ENCODE results near the gene CTIF. TPM values are rescaled to one million over a fixed set of nuclear protein-coding genes. Genes with fewer than 3 reads are reported as not detected.

The CTIF gene
- total and polyA plus RNA-seq, 4 donors: 12.2 to 45.7 (median 32.6) TPM

DNA sequence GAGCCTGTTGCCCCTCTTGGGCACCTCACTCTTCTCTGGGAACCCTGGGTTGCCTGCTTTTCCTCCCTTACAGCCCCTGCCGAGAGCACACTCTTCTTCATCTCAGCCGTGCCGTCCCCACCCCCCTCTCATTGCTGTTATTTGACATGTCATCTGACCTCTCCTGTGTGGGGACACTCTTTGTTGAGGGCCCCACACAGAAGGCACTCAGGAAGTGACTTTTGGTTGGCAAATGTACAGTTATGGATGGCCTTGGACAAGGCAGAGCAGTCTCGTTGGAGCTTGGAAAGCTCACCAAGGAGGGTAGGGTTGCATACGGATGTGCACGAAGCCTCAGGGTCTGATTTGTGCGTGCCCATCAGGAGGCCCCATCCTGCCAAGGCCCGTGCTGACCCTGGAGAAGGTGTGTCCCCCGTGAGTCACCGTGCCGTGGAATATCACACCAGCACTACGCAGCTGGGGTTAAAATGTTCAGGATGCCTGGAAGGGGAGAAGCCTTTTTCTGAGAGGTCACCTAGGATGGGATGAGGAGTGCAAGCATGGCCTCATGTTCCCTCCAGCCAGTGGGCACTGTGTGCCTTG, 93.9 kb downstream of the CTIF start:
- Histone ChIP-seq H3K4me1 (ENCODE audit: control insufficient read depth in 5 of 5, insufficient read depth in 5 of 5, low read length in 5 of 5) (peaks cover 0 to 4% (median 0%) of the 10 kb centered on the region in 5 donors), H3K36me3 (ENCODE audit: control insufficient read depth in 4 of 4, insufficient read depth in 4 of 4, low read length in 4 of 4) (peaks cover 0 to 12% (median 6%) of the 10 kb centered on the region in 4 donors), H3K27ac (ENCODE audit: low read depth in 1 of 2, low read length in 1 of 2) (no peak overlapping the region), H3K9ac (ENCODE audit: insufficient read depth in 1 of 2, low read length in 2 of 2) (no peak overlapping the region), H3K9me3 (ENCODE audit: control insufficient read depth in 4 of 4, insufficient read depth in 3 of 4, low read length in 3 of 4) (peaks cover 0 to 3% (median 0%) of the 10 kb centered on the region in 4 donors), H3K27me3 (ENCODE audit: control insufficient read depth in 3 of 3, insufficient read depth in 3 of 3, low read length in 2 of 3) (no peaks in the 10 kb centered on the region), H3K4me3 (no peak overlapping the region)
- 89 to 95% methylated on average over 9 to 12 of the region's 12 CpGs for WGBS, 2 donors
- no peak for ATAC-seq (ENCODE audit: insufficient read depth, low FRiP score)
- DNase-seq: no peak
- TF ChIP-seq, protein P1, sequence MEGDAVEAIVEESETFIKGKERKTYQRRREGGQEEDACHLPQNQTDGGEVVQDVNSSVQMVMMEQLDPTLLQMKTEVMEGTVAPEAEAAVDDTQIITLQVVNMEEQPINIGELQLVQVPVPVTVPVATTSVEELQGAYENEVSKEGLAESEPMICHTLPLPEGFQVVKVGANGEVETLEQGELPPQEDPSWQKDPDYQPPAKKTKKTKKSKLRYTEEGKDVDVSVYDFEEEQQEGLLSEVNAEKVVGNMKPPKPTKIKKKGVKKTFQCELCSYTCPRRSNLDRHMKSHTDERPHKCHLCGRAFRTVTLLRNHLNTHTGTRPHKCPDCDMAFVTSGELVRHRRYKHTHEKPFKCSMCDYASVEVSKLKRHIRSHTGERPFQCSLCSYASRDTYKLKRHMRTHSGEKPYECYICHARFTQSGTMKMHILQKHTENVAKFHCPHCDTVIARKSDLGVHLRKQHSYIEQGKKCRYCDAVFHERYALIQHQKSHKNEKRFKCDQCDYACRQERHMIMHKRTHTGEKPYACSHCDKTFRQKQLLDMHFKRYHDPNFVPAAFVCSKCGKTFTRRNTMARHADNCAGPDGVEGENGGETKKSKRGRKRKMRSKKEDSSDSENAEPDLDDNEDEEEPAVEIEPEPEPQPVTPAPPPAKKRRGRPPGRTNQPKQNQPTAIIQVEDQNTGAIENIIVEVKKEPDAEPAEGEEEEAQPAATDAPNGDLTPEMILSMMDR (IDR thresholded peaks at IDR 0.05; ENCODE audit: control extremely low read depth, extremely low read depth): no peak

DNA sequence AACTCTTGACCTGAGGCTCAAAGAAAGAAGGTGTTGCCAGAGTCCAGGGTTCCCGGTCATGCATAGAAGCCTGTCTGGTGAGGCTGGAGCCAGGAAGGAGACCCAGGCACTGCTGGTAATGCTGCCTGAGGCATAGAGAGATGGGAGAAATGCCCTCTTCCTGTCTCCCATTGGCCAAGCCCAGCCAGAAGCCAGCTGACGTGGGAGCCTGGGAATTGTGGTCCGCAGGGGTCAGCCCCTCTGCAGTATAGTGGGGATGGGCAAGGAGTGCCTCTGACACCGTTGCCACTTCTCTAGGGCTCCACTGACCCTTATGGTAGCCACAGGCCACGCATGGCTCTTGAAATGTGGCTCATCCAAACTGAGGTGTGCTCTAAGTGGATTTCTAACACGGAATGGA, 95.7 kb downstream of the CTIF start:
- H3K27ac ChIP-seq (ENCODE audit: low read depth in 1 of 2, low read length in 1 of 2): no peak overlapping the region
- TF ChIP-seq, protein P1 (IDR thresholded peaks at IDR 0.05; ENCODE audit: control extremely low read depth, extremely low read depth): no peak
- H3K4me3 ChIP-seq: no peak overlapping the region
- no peaks in the 10 kb centered on the region for H3K9me3 ChIP-seq (ENCODE audit: control insufficient read depth in 4 of 4, insufficient read depth in 3 of 4, low read length in 3 of 4)
- H3K9ac ChIP-seq (ENCODE audit: insufficient read depth in 1 of 2, low read length in 2 of 2): no peak overlapping the region
- DNase-seq: no peak
- ATAC-seq (ENCODE audit: insufficient read depth, low FRiP score): no peak
- 93 to 98% methylated on average over 6 of the region's 6 CpGs for WGBS, 2 donors
- H3K36me3 ChIP-seq (ENCODE audit: control insufficient read depth in 4 of 4, insufficient read depth in 4 of 4, low read length in 4 of 4): peaks cover 0 to 11% (median 3%) of the 10 kb centered on the region in 4 donors
- peaks cover 0 to 4% (median 0%) of the 10 kb centered on the region in 5 donors for H3K4me1 ChIP-seq (ENCODE audit: control insufficient read depth in 5 of 5, insufficient read depth in 5 of 5, low read length in 5 of 5)
- H3K27me3 ChIP-seq (ENCODE audit: control insufficient read depth in 3 of 3, insufficient read depth in 3 of 3, low read length in 2 of 3): no peaks in the 10 kb centered on the region

DNA sequence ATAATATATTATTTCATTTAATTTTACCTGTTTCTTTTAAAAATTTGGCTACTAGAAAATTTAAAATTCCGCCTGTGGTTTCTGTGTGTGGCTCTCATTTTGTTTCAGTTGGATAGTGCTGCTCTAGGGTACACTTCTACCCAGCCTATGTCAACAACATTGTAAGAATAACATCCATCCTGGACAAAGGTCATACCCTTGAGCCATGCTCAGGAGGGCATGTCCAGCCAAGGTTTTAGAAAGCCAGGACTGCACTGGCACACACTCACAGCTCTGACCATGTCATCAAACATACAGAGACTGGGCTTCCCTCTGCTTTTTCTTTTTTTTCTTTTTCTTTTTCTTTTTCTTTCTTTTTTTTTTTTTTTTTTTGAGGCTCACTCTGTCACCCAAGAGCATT, 96.1 kb downstream of the CTIF start:
- ATAC-seq (ENCODE audit: insufficient read depth, low FRiP score) (no peak), DNase-seq (no peak)
- H3K4me3 ChIP-seq: no peak overlapping the region
- H3K4me1 ChIP-seq (ENCODE audit: control insufficient read depth in 5 of 5, insufficient read depth in 5 of 5, low read length in 5 of 5): peaks cover 0 to 4% (median 0%) of the 10 kb centered on the region in 5 donors
- no peak overlapping the region for H3K27ac ChIP-seq (ENCODE audit: low read depth in 1 of 2, low read length in 1 of 2)
- TF ChIP-seq, protein P1 (IDR thresholded peaks at IDR 0.05; ENCODE audit: control extremely low read depth, extremely low read depth): no peak
- no peaks in the 10 kb centered on the region for H3K27me3 ChIP-seq (ENCODE audit: control insufficient read depth in 3 of 3, insufficient read depth in 3 of 3, low read length in 2 of 3)
- no peak overlapping the region for H3K9ac ChIP-seq (ENCODE audit: insufficient read depth in 1 of 2, low read length in 2 of 2)
- H3K9me3 ChIP-seq (ENCODE audit: control insufficient read depth in 4 of 4, insufficient read depth in 3 of 4, low read length in 3 of 4): no peaks in the 10 kb centered on the region
- peaks cover 0 to 13% (median 3%) of the 10 kb centered on the region in 4 donors for H3K36me3 ChIP-seq (ENCODE audit: control insufficient read depth in 4 of 4, insufficient read depth in 4 of 4, low read length in 4 of 4)
- WGBS, 2 donors: 88 to 94% methylated on average over 1 of the region's 1 CpG

DNA sequence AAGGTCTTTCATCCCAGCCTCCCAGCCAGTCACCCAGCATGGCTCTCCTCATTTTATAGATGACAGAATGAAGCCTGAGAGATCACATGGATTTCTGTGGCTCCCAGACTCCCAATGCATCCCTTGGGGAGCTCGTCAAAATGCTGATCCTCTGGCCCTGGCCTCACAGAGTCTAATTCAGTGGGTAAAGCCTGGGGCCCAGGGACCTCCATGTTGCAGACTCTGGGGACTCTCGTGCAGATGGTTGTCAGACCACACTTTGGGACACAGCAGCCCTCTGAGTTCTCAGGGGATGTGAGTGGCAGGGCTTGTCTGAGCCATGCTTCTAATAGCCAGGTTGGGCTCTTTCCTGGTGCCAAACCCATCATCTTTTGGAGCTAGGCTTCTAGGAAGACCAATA, 97.0 kb downstream of the CTIF start:
- Histone ChIP-seq H3K4me3 (no peak overlapping the region), H3K36me3 (ENCODE audit: control insufficient read depth in 4 of 4, insufficient read depth in 4 of 4, low read length in 4 of 4) (peaks cover 0 to 16% (median 3%) of the 10 kb centered on the region in 4 donors), H3K27ac (ENCODE audit: low read depth in 1 of 2, low read length in 1 of 2) (no peak overlapping the region), H3K4me1 (ENCODE audit: control insufficient read depth in 5 of 5, insufficient read depth in 5 of 5, low read length in 5 of 5) (peaks cover 0 to 2% (median 0%) of the 10 kb centered on the region in 5 donors), H3K9ac (ENCODE audit: insufficient read depth in 1 of 2, low read length in 2 of 2) (no peak overlapping the region), H3K27me3 (ENCODE audit: control insufficient read depth in 3 of 3, insufficient read depth in 3 of 3, low read length in 2 of 3) (no peaks in the 10 kb centered on the region), H3K9me3 (ENCODE audit: control insufficient read depth in 4 of 4, insufficient read depth in 3 of 4, low read length in 3 of 4) (no peaks in the 10 kb centered on the region)
- no peak for DNase-seq
- TF ChIP-seq, protein P1 (IDR thresholded peaks at IDR 0.05; ENCODE audit: control extremely low read depth, extremely low read depth): no peak
- 94 to 100% methylated on average over 2 of the region's 2 CpGs for WGBS, 2 donors
- no peak for ATAC-seq (ENCODE audit: insufficient read depth, low FRiP score)
